ENCODE data around the gene HCLS1.

HCLS1 gene

DNA sequence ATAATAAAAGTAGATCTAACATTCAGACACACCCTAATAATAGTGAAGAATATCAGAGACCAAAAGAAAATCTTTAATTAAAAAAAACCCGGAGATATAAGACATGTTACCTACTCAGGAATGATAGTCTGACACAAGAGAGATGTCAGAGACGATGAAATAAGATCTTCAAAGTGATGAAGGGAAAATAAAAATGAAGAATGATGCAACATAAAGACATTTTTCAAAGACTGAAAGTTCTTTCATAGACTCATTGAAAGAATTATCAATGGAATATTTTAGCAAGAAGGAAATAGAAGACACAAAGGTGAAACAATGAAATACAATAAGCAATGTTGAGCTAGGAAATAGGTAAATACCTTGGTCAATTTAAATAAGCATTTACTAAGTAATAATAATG, 19.6 kb downstream of the HCLS1 start:
- no peak overlapping the region for H3K4me3 ChIP-seq (ENCODE audit: low read depth, low read length)
- TF ChIP-seq, protein P1, sequence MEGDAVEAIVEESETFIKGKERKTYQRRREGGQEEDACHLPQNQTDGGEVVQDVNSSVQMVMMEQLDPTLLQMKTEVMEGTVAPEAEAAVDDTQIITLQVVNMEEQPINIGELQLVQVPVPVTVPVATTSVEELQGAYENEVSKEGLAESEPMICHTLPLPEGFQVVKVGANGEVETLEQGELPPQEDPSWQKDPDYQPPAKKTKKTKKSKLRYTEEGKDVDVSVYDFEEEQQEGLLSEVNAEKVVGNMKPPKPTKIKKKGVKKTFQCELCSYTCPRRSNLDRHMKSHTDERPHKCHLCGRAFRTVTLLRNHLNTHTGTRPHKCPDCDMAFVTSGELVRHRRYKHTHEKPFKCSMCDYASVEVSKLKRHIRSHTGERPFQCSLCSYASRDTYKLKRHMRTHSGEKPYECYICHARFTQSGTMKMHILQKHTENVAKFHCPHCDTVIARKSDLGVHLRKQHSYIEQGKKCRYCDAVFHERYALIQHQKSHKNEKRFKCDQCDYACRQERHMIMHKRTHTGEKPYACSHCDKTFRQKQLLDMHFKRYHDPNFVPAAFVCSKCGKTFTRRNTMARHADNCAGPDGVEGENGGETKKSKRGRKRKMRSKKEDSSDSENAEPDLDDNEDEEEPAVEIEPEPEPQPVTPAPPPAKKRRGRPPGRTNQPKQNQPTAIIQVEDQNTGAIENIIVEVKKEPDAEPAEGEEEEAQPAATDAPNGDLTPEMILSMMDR (IDR thresholded peaks at IDR 0.05; ENCODE audit: low read depth, low read length), result no peak

DNA sequence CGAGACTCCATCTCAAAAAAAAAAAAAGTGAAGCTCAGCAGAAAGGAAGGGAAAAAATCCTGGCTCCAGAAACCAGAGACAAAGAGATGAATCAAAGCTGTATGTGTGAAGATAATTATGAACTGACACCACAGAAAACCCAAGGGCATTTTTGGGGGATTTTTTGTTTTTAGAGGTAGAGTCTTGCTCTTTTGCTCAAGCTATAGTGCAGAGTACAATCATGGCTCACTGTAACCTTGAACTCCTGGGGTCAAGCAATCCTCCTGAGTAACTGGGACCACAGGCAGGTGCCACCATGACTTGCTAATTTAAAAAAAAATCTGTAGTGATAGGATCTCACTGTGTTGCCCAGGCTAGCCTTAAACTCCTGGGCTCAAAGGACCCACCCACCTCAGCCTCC, 22.8 kb downstream of the HCLS1 start:
- TF ChIP-seq, protein P1 (IDR thresholded peaks at IDR 0.05; ENCODE audit: low read depth, low read length), result no peak
- no peak overlapping the region for H3K4me3 ChIP-seq (ENCODE audit: low read depth, low read length)

DNA sequence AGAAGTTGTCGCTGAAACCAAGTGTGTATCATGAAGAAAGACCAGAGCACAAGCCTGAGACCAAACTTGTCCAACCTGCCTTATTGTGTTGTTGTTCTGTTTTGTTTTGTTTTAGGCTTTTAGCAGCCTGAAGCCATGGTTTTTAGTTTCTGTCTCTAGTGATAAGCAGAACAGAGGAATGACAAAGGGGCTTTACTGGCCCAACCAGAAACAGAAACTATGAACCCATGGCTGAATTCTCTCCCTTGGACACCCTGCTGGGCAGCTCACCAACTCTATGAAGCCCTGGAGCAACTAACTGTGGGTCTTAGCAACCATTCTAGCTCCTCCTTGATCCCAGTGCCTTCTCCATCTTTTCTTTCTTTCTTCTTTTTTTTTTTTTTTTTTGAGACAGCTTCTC, 30.3 kb downstream of the HCLS1 start:
- TF ChIP-seq, protein P1 (IDR thresholded peaks at IDR 0.05; ENCODE audit: low read depth, low read length), result no peak
- no peak overlapping the region for H3K4me3 ChIP-seq (ENCODE audit: low read depth, low read length)

DNA sequence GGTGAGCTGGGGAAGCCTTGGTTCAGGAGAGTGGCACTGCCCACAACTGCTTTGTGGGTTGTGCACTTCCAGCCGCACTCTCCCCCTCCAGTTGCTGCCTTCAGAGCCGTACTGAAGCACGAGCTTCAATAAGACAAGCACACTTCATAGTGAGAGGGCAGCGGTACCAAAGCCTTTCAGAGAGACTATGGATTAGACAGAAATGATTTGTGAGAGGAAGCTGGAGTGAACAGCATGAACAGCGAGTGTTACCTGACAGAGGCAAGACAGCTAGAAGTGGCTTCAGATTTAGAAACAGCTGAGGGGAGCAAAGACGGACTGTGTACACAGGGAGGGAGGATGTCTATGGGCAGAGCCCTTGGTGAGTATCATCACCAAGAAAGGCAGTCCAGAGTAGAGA, 31.1 kb downstream of the HCLS1 start:
- H3K4me3 ChIP-seq (ENCODE audit: low read depth, low read length), result no peak overlapping the region
- TF ChIP-seq, protein P1 (IDR thresholded peaks at IDR 0.05; ENCODE audit: low read depth, low read length), result no peak

DNA sequence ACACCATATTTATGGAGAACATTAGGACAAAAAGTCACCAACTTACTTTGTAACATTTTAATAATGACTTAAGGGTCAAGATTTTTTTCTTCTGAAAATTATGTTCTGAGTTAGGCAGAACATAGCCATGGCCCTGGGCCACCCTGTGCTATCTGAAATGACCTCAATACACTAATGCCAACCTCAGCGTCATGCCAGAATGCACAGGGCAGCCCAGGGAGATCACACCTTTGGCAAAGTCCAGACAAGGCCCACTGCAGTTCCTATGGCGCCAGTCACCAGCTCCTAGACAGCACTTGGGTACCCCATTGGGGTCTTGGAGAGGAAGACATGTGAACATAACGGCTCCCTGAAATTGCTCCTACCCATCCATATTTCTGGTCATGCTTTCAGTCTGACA, 33.1 kb downstream of the HCLS1 start:
- H3K4me3 ChIP-seq (ENCODE audit: low read depth, low read length), result no peak overlapping the region
- TF ChIP-seq, protein P1 (IDR thresholded peaks at IDR 0.05; ENCODE audit: low read depth, low read length), result no peak

DNA sequence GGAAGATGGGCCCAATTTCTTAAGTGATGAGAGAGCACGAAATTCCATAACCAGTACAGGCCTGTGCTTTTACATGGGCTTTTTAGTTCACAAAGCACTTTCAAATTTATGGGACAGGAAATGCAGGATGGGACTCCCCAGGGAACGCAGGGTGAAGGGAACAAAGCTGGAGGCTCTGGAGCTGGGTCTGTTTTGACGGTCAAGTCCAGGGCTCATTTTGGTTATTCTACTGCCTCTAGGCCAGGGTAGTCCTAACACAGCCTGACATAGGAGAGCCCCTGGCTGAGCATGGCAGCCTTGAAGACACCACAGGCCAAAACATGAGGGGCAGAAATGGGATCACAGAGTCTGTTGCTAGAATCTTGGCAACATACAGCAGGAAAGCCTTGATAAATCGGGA, 33.5 kb downstream of the HCLS1 start:
- TF ChIP-seq, protein P1 (IDR thresholded peaks at IDR 0.05; ENCODE audit: low read depth, low read length), result no peak
- no peak overlapping the region for H3K4me3 ChIP-seq (ENCODE audit: low read depth, low read length)

DNA sequence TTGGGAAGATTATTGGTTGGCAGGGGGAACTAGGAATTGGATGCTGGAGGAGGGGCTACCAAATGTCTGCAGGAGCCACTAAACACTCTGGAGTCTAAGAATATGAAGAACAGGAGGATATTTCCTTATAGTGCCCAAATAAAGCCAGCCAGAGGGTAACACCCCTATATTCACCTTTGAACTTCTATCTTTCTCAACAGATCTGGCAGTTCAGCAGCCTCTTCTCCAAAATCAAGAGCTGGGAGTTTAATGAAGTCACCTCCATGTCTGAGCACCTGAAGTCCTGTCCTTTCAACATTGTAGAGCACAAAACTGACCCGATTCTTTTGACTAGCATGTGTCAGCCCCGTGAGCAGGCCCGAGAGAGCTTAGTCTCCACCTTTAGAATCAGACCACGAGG, 34.2 kb downstream of the HCLS1 start:
- TF ChIP-seq, protein P1 (IDR thresholded peaks at IDR 0.05; ENCODE audit: low read depth, low read length), result no peak
- no peak overlapping the region for H3K4me3 ChIP-seq (ENCODE audit: low read depth, low read length)
